ENCODE data around the gene CYP2D6. TPM values are rescaled to one million over a fixed set of nuclear protein-coding genes. Genes with fewer than 3 reads are reported as not detected.

The CYP2D6 gene
- total RNA-seq, 1 donor from 2014 or later = 0.58 TPM

- Histone ChIP-seq H3K4me3 (ENCODE audit: low read depth, low read length) (no peak overlapping the region), H3K36me3 (ENCODE audit: control insufficient read depth, insufficient read depth, low read length) (no peaks in the 10 kb centered on the region), H3K27me3 (ENCODE audit: control insufficient read depth, insufficient read depth, low read length) (no peaks in the 10 kb centered on the region)
- TF ChIP-seq CTCF (IDR thresholded peaks at IDR 0.05; ENCODE audit: insufficient read depth, low read length, poor library complexity, severe bottlenecking) = no peak
- DNase-seq (ENCODE audit: low read depth) = no peak
Measured at GRCh38 chr22:42084874-42085273, 45.7 kb downstream of the CYP2D6 start.

GRCh38 chr22:42083119-42083518 lies 47.5 kb downstream of the CYP2D6 start:
- DNase-seq (ENCODE audit: low read depth) = no peak
- Histone ChIP-seq H3K4me3 (ENCODE audit: low read depth, low read length) (no peak overlapping the region), H3K36me3 (ENCODE audit: control insufficient read depth, insufficient read depth, low read length) (no peaks in the 10 kb centered on the region), H3K27me3 (ENCODE audit: control insufficient read depth, insufficient read depth, low read length) (no peaks in the 10 kb centered on the region)
- no peak for TF ChIP-seq CTCF (IDR thresholded peaks at IDR 0.05; ENCODE audit: insufficient read depth, low read length, poor library complexity, severe bottlenecking)

- H3K36me3 ChIP-seq (ENCODE audit: control insufficient read depth, insufficient read depth, low read length) = no peaks in the 10 kb centered on the region
- H3K4me3 ChIP-seq (ENCODE audit: low read depth, low read length) = peak overlapping the region; percentile 73
- no peaks in the 10 kb centered on the region for H3K27me3 ChIP-seq (ENCODE audit: control insufficient read depth, insufficient read depth, low read length)
- DNase-seq (ENCODE audit: low read depth) = no peak
- TF ChIP-seq CTCF (IDR thresholded peaks at IDR 0.05; ENCODE audit: insufficient read depth, low read length, poor library complexity, severe bottlenecking) = no peak
Measured at GRCh38 chr22:42080287-42080686, 50.3 kb downstream of the CYP2D6 start.

GRCh38 chr22:42079319-42080251 lies 51.0 kb downstream of the CYP2D6 start, which contains the start of gene SMDT1:
SMDT1 (plus strand) TSS chr22:42079700; CDS start chr22:42079769, 69 bp downstream.
- TF ChIP-seq CTCF (IDR thresholded peaks at IDR 0.05; ENCODE audit: insufficient read depth, low read length, poor library complexity, severe bottlenecking) = no peak
- no peaks in the 10 kb centered on the region for H3K27me3 ChIP-seq (ENCODE audit: control insufficient read depth, insufficient read depth, low read length)
- peak within 1 kb of the TSS; percentile 73 for H3K4me3 ChIP-seq (ENCODE audit: low read depth, low read length)
- H3K36me3 ChIP-seq (ENCODE audit: control insufficient read depth, insufficient read depth, low read length) = no peaks in the 10 kb centered on the region
- DNase-seq (ENCODE audit: low read depth) = peak; percentile 79

- DNase-seq (ENCODE audit: low read depth) = no peak
- peak overlapping the region; percentile 73 for H3K4me3 ChIP-seq (ENCODE audit: low read depth, low read length)
- no peaks in the 10 kb centered on the region for H3K27me3 ChIP-seq (ENCODE audit: control insufficient read depth, insufficient read depth, low read length)
- no peak for TF ChIP-seq CTCF (IDR thresholded peaks at IDR 0.05; ENCODE audit: insufficient read depth, low read length, poor library complexity, severe bottlenecking)
- no peaks in the 10 kb centered on the region for H3K36me3 ChIP-seq (ENCODE audit: control insufficient read depth, insufficient read depth, low read length)
Measured at GRCh38 chr22:42078469-42079318, 51.9 kb downstream of the CYP2D6 start.
